ENCODE data around the gene TRABD2B. TPM values are rescaled to one million over a fixed set of nuclear protein-coding genes. Genes with fewer than 3 reads are reported as not detected.

Gene TRABD2B
- total and polyA plus RNA-seq, 11 donors: 0.31 to 1.1 (median 0.80) TPM

- H3K27me3 ChIP-seq: no peaks in the 10 kb centered on the region
- intact Hi-C loops (cut with DNase I): no loop called here
- H3K36me3 ChIP-seq: no peaks in the 10 kb centered on the region
- H3K27ac ChIP-seq: no peak overlapping the region
- DNase-seq (no peak), ATAC-seq (no peak)
- TF ChIP-seq CTCF (IDR thresholded peaks at IDR 0.05) (no peak), POLR2A (IDR thresholded peaks at IDR 0.05) (no peak)
- H3K4me1 ChIP-seq: peaks cover 0 to 15% (median 4%) of the 10 kb centered on the region in 12 donors
- no peak overlapping the region for H3K4me3 ChIP-seq
- WGBS, 4 donors: 82 to 99% (median 96%) methylated on average over 5 of the region's 5 CpGs
- H3K9me3 ChIP-seq: no peaks in the 10 kb centered on the region
These were observed 128.9 kb downstream of the TRABD2B start for GRCh38 chr1:47868348-47868676.

DNA sequence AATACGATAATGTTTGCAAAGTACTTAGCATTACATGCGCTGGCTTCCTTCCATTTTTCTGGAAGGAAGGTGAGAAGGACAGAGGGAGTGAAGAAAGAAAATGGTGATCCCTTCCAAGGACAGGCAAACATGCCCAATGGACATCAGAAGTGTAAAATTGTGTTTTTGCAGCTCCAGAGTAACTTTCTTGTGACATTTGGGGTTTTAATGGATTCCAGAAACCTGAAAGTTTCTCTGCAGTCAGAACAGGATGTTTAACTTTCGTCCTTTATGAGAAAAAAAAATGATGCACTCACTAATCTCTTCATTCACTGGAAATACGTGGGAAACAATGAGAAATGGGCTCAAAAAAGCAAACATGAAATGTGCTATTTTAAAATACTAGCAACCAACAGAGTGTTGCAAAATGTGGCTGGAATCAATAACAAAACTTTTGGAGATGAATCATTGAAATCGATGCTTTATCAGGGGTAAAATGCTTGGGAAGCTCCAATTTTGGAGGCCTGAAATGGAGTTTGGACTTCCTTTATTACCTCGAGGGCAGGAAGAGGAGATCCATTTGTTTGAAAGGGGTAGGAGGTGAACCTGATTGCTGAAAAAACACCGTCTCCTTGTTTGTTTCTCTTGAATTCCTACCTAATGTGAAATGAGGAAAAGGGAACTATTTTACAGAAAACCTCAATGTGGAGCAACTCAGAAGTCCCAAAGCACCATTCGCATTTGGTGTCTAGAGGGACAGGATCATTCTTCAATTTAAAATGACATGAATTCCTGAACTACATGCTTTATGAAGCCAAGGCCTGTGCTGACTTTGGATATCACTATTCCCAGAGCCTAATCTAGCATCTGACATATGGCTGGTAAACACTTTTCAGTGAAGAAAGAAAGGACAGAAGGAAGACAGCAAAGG, 129.5 kb downstream of the TRABD2B start:
- 70 to 82% (median 75%) methylated on average over 8 of the region's 8 CpGs for WGBS, 4 donors
- TF ChIP-seq POLR2A (IDR thresholded peaks at IDR 0.05) (no peak), CTCF (IDR thresholded peaks at IDR 0.05) (no peak)
- DNase-seq (no peak), ATAC-seq (no peak)
- peaks cover 0 to 15% (median 4%) of the 10 kb centered on the region in 12 donors for H3K4me1 ChIP-seq
- no peaks in the 10 kb centered on the region for H3K36me3 ChIP-seq
- no peak overlapping the region for H3K27ac ChIP-seq
- H3K27me3 ChIP-seq: no peaks in the 10 kb centered on the region
- H3K4me3 ChIP-seq: no peak overlapping the region
- intact Hi-C loops (cut with DNase I): no loop called here
- H3K9me3 ChIP-seq: peaks cover 0 to 3% (median 0%) of the 10 kb centered on the region in 12 donors

DNA sequence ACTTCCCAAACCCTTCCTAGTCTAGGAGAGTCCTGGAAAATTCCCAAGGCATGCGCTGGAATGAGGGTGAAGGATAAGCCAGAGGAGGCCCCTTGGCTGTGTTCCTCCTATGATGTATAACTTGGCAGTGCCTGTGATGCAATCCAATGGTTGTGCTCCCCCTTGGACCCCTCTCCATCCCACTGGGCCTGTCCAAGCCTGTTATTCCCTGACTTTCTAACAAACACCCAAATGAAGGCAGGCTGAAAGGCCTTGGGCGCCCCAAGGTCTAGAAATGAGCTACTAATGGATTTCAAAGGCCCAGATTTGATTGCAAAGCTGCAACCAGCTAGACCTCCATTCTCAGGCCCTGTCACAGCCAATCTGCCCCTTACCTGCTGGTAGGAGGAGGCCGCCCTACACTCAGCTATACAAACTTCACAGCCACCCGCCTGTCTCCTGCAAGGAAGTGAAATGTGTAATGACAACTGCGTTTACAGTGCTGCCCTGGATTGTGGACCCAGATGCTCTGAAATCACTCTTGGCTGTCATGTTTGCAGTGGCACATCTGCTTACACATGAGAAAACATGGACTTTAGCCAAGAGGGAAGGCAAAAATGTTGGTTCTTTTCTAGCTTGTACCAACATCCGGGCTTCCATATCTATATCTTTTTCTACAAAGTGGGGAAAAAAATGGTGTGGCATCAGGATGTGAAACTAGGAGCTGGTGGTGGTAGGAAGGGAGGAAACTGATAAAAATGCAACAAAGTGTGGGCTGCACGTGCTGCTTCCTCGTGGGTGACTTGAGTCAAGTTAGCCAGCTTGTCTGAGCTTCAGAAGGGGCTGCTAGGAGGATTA, 130.4 kb downstream of the TRABD2B start:
- Histone ChIP-seq H3K27ac (no peak overlapping the region), H3K27me3 (no peaks in the 10 kb centered on the region), H3K36me3 (no peaks in the 10 kb centered on the region), H3K4me3 (no peak overlapping the region), H3K4me1 (peaks cover 0 to 12% (median 0%) of the 10 kb centered on the region in 12 donors), H3K9me3 (peaks cover 0 to 11% (median 0%) of the 10 kb centered on the region in 12 donors)
- ATAC-seq (no peak), DNase-seq (no peak)
- WGBS, 4 donors: 69 to 82% (median 74%) methylated on average over 8 of the region's 8 CpGs
- TF ChIP-seq CTCF (IDR thresholded peaks at IDR 0.05): no peak
- TF ChIP-seq POLR2A (IDR thresholded peaks at IDR 0.05): no peak
- intact Hi-C loops (cut with DNase I): no loop called here
